GM12874 (cell line): ENCODE measurements around the gene NENF.

Source experiments
- CTCF ChIP-seq: IDR thresholded peaks from 2 replicates; pipeline ENCODE4 v1.5.1; 2011; ENCODE audit warnings: low read depth, mild to moderate bottlenecking, control low read depth, low read length, moderate library complexity; ENCODE audit not compliant: insufficient read depth

The NENF gene

GRCh38 chr1:212455803-212456528 is 23.2 kb downstream of the NENF start:
- peak; percentile 93 for TF ChIP-seq CTCF

- peak; percentile 80 for TF ChIP-seq CTCF
These were observed 25.1 kb downstream of the NENF start for GRCh38 chr1:212457740-212458338.

GRCh38 chr1:212458817-212459216 is 26.1 kb downstream of the NENF start:
- TF ChIP-seq CTCF = no peak

GRCh38 chr1:212459656-212460055 is 26.9 kb downstream of the NENF start:
- no peak for TF ChIP-seq CTCF

- TF ChIP-seq CTCF = no peak
These were observed 27.7 kb downstream of the NENF start for GRCh38 chr1:212460376-212460775.

- TF ChIP-seq CTCF = no peak
These were observed 29.4 kb downstream of the NENF start for GRCh38 chr1:212461916-212462660.

GRCh38 chr1:212463565-212464285 is 31.0 kb downstream of the NENF start:
- no peak for TF ChIP-seq CTCF
